ENCODE measurements around the gene PHACTR1.
"Not testable (repeated sequence)": the region's sequence is repeated elsewhere in the genome, so short reads cannot be mapped to it uniquely, and the experiment has no call there.

The PHACTR1 gene

DNA sequence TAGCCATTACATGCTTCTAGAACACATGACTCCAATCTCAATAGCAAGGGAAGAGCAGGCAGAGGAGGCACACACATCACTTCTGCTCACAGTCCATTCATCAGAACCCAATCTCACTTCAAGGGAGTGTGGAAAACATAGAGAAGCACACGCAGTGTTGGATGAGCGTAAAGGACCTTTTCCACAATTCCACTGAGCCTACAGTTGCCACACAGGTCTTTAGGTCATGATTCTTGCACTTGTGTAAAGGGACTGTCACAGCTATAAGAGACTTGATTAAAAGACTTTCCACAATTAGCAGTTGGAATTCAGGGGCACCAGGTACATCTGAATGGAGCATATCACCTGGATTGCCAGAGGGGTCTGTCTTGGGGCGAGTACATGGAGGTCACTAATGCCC lies 525.6 kb downstream of the PHACTR1 start:
- H3K36me3 ChIP-seq (replicated peaks; ENCODE audit: low read depth, low read length) = no peaks in the 10 kb centered on the region
- no peak overlapping the region for H3K27ac ChIP-seq (ENCODE audit: low read length)
- H3K27me3 ChIP-seq (ENCODE audit: low read depth, low read length) = 0 out of 2 replicates have a peak, but pooled peaks cover 4% of the 10 kb centered on the region
- no peak overlapping the region for H3K9ac ChIP-seq (ENCODE audit: low read length)
- no peak overlapping the region for H3K4me3 ChIP-seq (ENCODE audit: low read length)
- no peaks in the 10 kb centered on the region for H3K9me3 ChIP-seq (ENCODE audit: insufficient read depth, low read length)
- TF ChIP-seq CTCF (IDR thresholded peaks at IDR 0.05; ENCODE audit: low read depth, low read length) (no peak), EZH2phosphoT487 (IDR thresholded peaks at IDR 0.05; ENCODE audit: low read depth) (no peak)
- H3K79me2 ChIP-seq (ENCODE audit: low read length) = no peaks in the 10 kb centered on the region
- H3K4me1 ChIP-seq (ENCODE audit: low read length) = no peaks in the 10 kb centered on the region
- H3K4me2 ChIP-seq (ENCODE audit: low read length) = no peak overlapping the region
- no peaks in the 10 kb centered on the region for H4K20me1 ChIP-seq (ENCODE audit: insufficient read depth, low read length)
- no peak overlapping the region for H2AFZ ChIP-seq (ENCODE audit: low read depth, low read length)

- H3K27me3 ChIP-seq (ENCODE audit: low read depth, low read length) = 0 out of 2 replicates have a peak, but pooled peaks cover 4% of the 10 kb centered on the region
- TF ChIP-seq EZH2phosphoT487 (IDR thresholded peaks at IDR 0.05; ENCODE audit: low read depth) (no peak), CTCF (IDR thresholded peaks at IDR 0.05; ENCODE audit: low read depth, low read length) (no peak)
- no peak overlapping the region for H3K27ac ChIP-seq (ENCODE audit: low read length)
These were observed 526.0 kb downstream of the PHACTR1 start for GRCh38 chr6:13242590-13242989.

GRCh38 chr6:13243033-13243432 lies 526.5 kb downstream of the PHACTR1 start:
- Histone ChIP-seq H3K36me3 (replicated peaks; ENCODE audit: low read depth, low read length) (no peaks in the 10 kb centered on the region), H3K27me3 (ENCODE audit: low read depth, low read length) (0 out of 2 replicates have a peak, but pooled peaks cover 4% of the 10 kb centered on the region)

More at GRCh38 chr6:13242590-13242989, 526.0 kb downstream of the PHACTR1 start:
- Histone ChIP-seq H3K4me1 (ENCODE audit: low read length) (no peaks in the 10 kb centered on the region), H3K9ac (ENCODE audit: low read length) (no peak overlapping the region), H3K4me2 (ENCODE audit: low read length) (no peak overlapping the region), H3K4me3 (ENCODE audit: low read length) (no peak overlapping the region), H3K9me3 (ENCODE audit: insufficient read depth, low read length) (no peaks in the 10 kb centered on the region), H4K20me1 (ENCODE audit: insufficient read depth, low read length) (no peaks in the 10 kb centered on the region), H2AFZ (ENCODE audit: low read depth, low read length) (no peak overlapping the region), H3K36me3 (replicated peaks; ENCODE audit: low read depth, low read length) (no peaks in the 10 kb centered on the region), H3K79me2 (ENCODE audit: low read length) (no peaks in the 10 kb centered on the region)

DNA sequence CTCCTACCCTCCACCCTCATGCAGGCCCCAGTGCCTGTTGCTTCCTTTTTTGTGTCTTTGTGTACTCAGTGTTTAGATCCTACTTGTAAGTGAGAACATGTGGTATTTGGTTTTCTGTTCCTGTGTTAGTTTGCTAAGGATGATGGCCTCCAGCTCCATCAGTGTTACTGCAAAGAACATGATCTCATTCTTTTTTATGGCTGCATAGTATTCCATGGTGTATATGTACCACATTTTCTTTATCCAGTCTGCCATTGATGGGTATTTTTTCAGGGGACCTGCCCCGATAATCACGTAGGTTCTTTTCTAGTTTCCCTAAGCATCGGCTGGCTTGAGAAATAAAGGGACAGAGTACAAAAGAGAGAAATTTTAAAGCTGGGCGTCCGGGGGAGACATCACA lies 527.2 kb downstream of the PHACTR1 start:
- not testable (repeated sequence) for H3K4me2 ChIP-seq (ENCODE audit: low read length); H3K27me3 ChIP-seq (ENCODE audit: low read depth, low read length); H2AFZ ChIP-seq (ENCODE audit: low read depth, low read length); H3K4me3 ChIP-seq (ENCODE audit: low read length); H3K4me1 ChIP-seq (ENCODE audit: low read length); H3K9ac ChIP-seq (ENCODE audit: low read length); H4K20me1 ChIP-seq (ENCODE audit: insufficient read depth, low read length); H3K79me2 ChIP-seq (ENCODE audit: low read length); H3K36me3 ChIP-seq (replicated peaks; ENCODE audit: low read depth, low read length); H3K9me3 ChIP-seq (ENCODE audit: insufficient read depth, low read length); H3K27ac ChIP-seq (ENCODE audit: low read length)

More at GRCh38 chr6:13243033-13243432, 526.5 kb downstream of the PHACTR1 start:
- no peaks in the 10 kb centered on the region for H3K9me3 ChIP-seq (ENCODE audit: insufficient read depth, low read length)
- H3K9ac ChIP-seq (ENCODE audit: low read length) = no peak overlapping the region
- TF ChIP-seq CTCF (IDR thresholded peaks at IDR 0.05; ENCODE audit: low read depth, low read length) (no peak), EZH2phosphoT487 (IDR thresholded peaks at IDR 0.05; ENCODE audit: low read depth) (no peak)
- H3K4me1 ChIP-seq (ENCODE audit: low read length) = no peaks in the 10 kb centered on the region
- no peak overlapping the region for H3K27ac ChIP-seq (ENCODE audit: low read length)
- no peaks in the 10 kb centered on the region for H4K20me1 ChIP-seq (ENCODE audit: insufficient read depth, low read length)
- H2AFZ ChIP-seq (ENCODE audit: low read depth, low read length) = no peak overlapping the region
- H3K79me2 ChIP-seq (ENCODE audit: low read length) = no peaks in the 10 kb centered on the region
- H3K4me3 ChIP-seq (ENCODE audit: low read length) = no peak overlapping the region
- no peak overlapping the region for H3K4me2 ChIP-seq (ENCODE audit: low read length)

DNA sequence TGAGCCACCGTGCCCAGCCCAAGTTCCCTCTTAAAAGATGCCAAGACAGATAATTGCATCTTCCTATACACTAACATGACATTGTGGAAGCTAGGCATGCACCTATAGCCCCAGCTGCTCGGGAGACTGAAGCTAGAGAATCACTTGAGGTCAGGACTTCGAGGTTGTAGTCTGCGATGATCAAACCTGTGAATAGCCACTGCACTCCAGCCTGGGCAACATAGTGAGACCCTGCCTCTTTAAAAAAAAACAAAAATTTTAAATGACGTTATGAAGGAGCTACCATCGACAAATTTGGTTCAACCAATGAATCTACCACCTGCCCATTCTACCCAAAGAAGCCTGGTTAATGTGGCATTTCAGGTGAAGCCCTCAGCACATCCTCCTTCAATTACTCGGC lies 531.1 kb downstream of the PHACTR1 start:
- no peaks in the 10 kb centered on the region for H3K79me2 ChIP-seq (ENCODE audit: low read length)
- no peak for TF ChIP-seq CTCF (IDR thresholded peaks at IDR 0.05; ENCODE audit: low read depth, low read length)
- H3K9ac ChIP-seq (ENCODE audit: low read length) = no peak overlapping the region
- no peaks in the 10 kb centered on the region for H4K20me1 ChIP-seq (ENCODE audit: insufficient read depth, low read length)
- no peak overlapping the region for H2AFZ ChIP-seq (ENCODE audit: low read depth, low read length)
- H3K36me3 ChIP-seq (replicated peaks; ENCODE audit: low read depth, low read length) = no peaks in the 10 kb centered on the region
- no peak overlapping the region for H3K27ac ChIP-seq (ENCODE audit: low read length)
- no peaks in the 10 kb centered on the region for H3K4me1 ChIP-seq (ENCODE audit: low read length)
- H3K4me3 ChIP-seq (ENCODE audit: low read length) = no peak overlapping the region
- H3K4me2 ChIP-seq (ENCODE audit: low read length) = no peak overlapping the region
- H3K9me3 ChIP-seq (ENCODE audit: insufficient read depth, low read length) = no peaks in the 10 kb centered on the region
- H3K27me3 ChIP-seq (ENCODE audit: low read depth, low read length) = no peaks in the 10 kb centered on the region

Data from OCI-LY3 (cell line).